Peyer's patch (tissue), 4 donors: Measurements from ENCODE around the gene TBX10. TPM values are rescaled to one million over a fixed set of nuclear protein-coding genes. Genes with fewer than 3 reads are reported as not detected.
A peak's percentile ranks its signal among the peaks of the same experiment; 100 is the strongest.

Experiments used
- DNase-seq, 3 donors: peaks; one replicate each; pipeline ENCODE4 v3.0.0-alpha.2; 2017 to 2019
- H3K27ac ChIP-seq, 4 donors: fragments of 200-600 bp; sonication (generic); one replicate each; pipeline ENCODE4 v1.5.1; 2016 to 2019
- H3K27me3 ChIP-seq, 2 donors: fragments of 200-600 bp; sonication (generic); one replicate each; pipeline ENCODE4 v1.5.1; 2019
- H3K36me3 ChIP-seq, 3 donors: fragments of 200-600 bp; sonication (generic); one replicate each; pipeline ENCODE4 v1.5.1; 2016 to 2019
- H3K4me1 ChIP-seq, 4 donors: fragments of 200-600 bp; sonication (generic); one replicate each; pipeline ENCODE4 v1.5.1; 2016 to 2019
- H3K4me3 ChIP-seq, 4 donors: fragments of 200-600 bp; sonication (generic); 1 replicate in 3 of 4; 2 replicates in 1 of 4; pipeline ENCODE4 v1.5.1; 2016 to 2019; ENCODE audit warnings: mild to moderate bottlenecking in 1 of 4
- H3K9me3 ChIP-seq, 4 donors: fragments of 200-600 bp; sonication (generic); one replicate each; pipeline ENCODE4 v1.5.1; 2016 to 2019; ENCODE audit warnings: mild to moderate bottlenecking in 1 of 4
- CTCF ChIP-seq, 6 experiments: fragments of 450-650 bp in 4 of 6; fragments of 200-600 bp in 2 of 6; sonication (generic) in 1 of 6; IDR thresholded peaks; one replicate each; pipeline ENCODE4 v1.5.1; 2017 to 2019; ENCODE audit warnings: antibody characterized with exemption in 6 of 6, mild to moderate bottlenecking in 3 of 6, moderate library complexity in 1 of 6
- POLR2A ChIP-seq, 2 donors: fragments of 450-650 bp; IDR thresholded peaks; one replicate each; pipeline ENCODE4 v1.5.1; 2017; ENCODE audit warnings: antibody characterized with exemption in 2 of 2, mild to moderate bottlenecking in 2 of 2, moderate library complexity in 2 of 2
- total RNA-seq, 4 donors: library from RNA; depleted of rRNA; stranded (reverse); fragments of >200 nt; gene quantifications; one replicate each; pipeline ENCODE4 v1.1.0, GENCODE V29; 2016

TBX10 gene
- total RNA-seq, 4 donors from 2014 or later = 16.9 to 82.5 (median 64.1) TPM; not detected in 1

- Histone ChIP-seq H3K4me3 (no peak overlapping the region), H3K4me1 (peaks cover 0 to 14% (median 0%) of the 10 kb centered on the region in 4 donors), H3K27ac (no peak overlapping the region), H3K27me3 (no peaks in the 10 kb centered on the region), H3K9me3 (no peaks in the 10 kb centered on the region), H3K36me3 (no peaks in the 10 kb centered on the region)
- TF ChIP-seq POLR2A (IDR thresholded peaks at IDR 0.05) = no peak
- TF ChIP-seq CTCF (IDR thresholded peaks at IDR 0.05) = no peak
- peak in 1 of 3 donors; percentile 40 for DNase-seq
Observed at GRCh38 chr11:67670316-67671210, 31.0 kb upstream of the TBX10 start.

- H3K4me3 ChIP-seq = no peak overlapping the region
- no peaks in the 10 kb centered on the region for H3K9me3 ChIP-seq
- peaks cover 0 to 14% (median 0%) of the 10 kb centered on the region in 4 donors for H3K4me1 ChIP-seq
- no peaks in the 10 kb centered on the region for H3K36me3 ChIP-seq
- no peak overlapping the region for H3K27ac ChIP-seq
- no peaks in the 10 kb centered on the region for H3K27me3 ChIP-seq
- TF ChIP-seq CTCF (IDR thresholded peaks at IDR 0.05) (no peak), POLR2A (IDR thresholded peaks at IDR 0.05) (no peak)
- DNase-seq = no peak
Observed at GRCh38 chr11:67668192-67668551, 28.6 kb upstream of the TBX10 start.

GRCh38 chr11:67667490-67668191, 28.1 kb upstream of the TBX10 start:
- Histone ChIP-seq H3K36me3 (no peaks in the 10 kb centered on the region), H3K4me3 (no peak overlapping the region), H3K27me3 (no peaks in the 10 kb centered on the region), H3K9me3 (no peaks in the 10 kb centered on the region), H3K4me1 (peaks cover 0 to 14% (median 0%) of the 10 kb centered on the region in 4 donors), H3K27ac (no peak overlapping the region)
- peak in 2 of 3 donors; percentile 41 to 59 for DNase-seq
- TF ChIP-seq POLR2A (IDR thresholded peaks at IDR 0.05) = no peak
- no peak for TF ChIP-seq CTCF (IDR thresholded peaks at IDR 0.05)

GRCh38 chr11:67666676-67667489, 27.3 kb upstream of the TBX10 start:
- H3K36me3 ChIP-seq = no peaks in the 10 kb centered on the region
- H3K4me3 ChIP-seq = no peak overlapping the region
- H3K4me1 ChIP-seq = peaks cover 0 to 14% (median 0%) of the 10 kb centered on the region in 4 donors
- H3K27ac ChIP-seq = no peak overlapping the region
- TF ChIP-seq CTCF (IDR thresholded peaks at IDR 0.05) = no peak
- H3K27me3 ChIP-seq = no peaks in the 10 kb centered on the region
- DNase-seq = peak in 1 of 3 donors; percentile 41
- no peaks in the 10 kb centered on the region for H3K9me3 ChIP-seq

GRCh38 chr11:67666303-67666645, 26.7 kb upstream of the TBX10 start:
- H3K9me3 ChIP-seq = no peaks in the 10 kb centered on the region
- no peak for DNase-seq
- TF ChIP-seq CTCF (IDR thresholded peaks at IDR 0.05) (no peak), POLR2A (IDR thresholded peaks at IDR 0.05) (no peak)

More at GRCh38 chr11:67666303-67666645, 26.7 kb upstream of the TBX10 start:
- Histone ChIP-seq H3K27ac (no peak overlapping the region), H3K36me3 (no peaks in the 10 kb centered on the region), H3K27me3 (no peaks in the 10 kb centered on the region), H3K4me3 (no peak overlapping the region), H3K4me1 (peaks cover 0 to 14% (median 0%) of the 10 kb centered on the region in 4 donors)
